ENCODE results near the gene PRPF8.
"Not testable (repeated sequence)": the region's sequence is repeated elsewhere in the genome, so short reads cannot be mapped to it uniquely, and the experiment has no call there.

PRPF8 gene

DNA sequence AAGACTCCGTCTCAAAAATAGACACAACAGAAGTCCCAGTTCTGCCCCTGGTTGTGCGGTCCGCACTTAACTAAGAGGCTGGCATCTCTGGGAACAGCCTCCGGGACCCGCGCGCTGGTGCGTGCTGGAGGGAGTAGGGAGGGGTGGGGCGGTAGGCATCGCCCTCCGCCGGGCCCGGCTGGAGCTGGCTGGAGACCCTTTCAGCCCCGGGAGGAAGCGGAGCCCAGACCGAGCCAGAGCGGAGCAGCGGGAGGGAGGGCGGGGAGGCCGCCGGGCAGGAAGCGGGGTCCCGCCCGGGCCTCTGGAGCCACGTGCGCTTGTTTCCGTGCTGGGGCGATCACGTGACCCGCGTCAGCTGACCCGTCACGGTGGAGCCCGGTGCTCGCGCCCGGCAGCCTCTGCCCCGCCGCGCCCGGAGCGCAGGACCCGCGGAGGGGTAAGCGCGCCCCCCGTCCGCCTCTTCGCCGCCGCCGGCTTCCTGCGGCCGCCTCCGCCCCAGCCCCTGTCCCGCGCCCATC lies 39.7 kb upstream of the PRPF8 start, which contains the start of gene WDR81:
WDR81 (plus strand) TSS at position 354 of the 518 bp plus-strand sequence. CDS start 256 bp downstream, outside the sequence.
- H3K4me3 ChIP-seq (ENCODE audit: low read depth, low read length), result peak within 1 kb of the TSS; percentile 88
- TF ChIP-seq, protein P1, sequence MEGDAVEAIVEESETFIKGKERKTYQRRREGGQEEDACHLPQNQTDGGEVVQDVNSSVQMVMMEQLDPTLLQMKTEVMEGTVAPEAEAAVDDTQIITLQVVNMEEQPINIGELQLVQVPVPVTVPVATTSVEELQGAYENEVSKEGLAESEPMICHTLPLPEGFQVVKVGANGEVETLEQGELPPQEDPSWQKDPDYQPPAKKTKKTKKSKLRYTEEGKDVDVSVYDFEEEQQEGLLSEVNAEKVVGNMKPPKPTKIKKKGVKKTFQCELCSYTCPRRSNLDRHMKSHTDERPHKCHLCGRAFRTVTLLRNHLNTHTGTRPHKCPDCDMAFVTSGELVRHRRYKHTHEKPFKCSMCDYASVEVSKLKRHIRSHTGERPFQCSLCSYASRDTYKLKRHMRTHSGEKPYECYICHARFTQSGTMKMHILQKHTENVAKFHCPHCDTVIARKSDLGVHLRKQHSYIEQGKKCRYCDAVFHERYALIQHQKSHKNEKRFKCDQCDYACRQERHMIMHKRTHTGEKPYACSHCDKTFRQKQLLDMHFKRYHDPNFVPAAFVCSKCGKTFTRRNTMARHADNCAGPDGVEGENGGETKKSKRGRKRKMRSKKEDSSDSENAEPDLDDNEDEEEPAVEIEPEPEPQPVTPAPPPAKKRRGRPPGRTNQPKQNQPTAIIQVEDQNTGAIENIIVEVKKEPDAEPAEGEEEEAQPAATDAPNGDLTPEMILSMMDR (IDR thresholded peaks at IDR 0.05; ENCODE audit: borderline replicate concordance, insufficient read depth, low read depth, low read length), result no peak

DNA sequence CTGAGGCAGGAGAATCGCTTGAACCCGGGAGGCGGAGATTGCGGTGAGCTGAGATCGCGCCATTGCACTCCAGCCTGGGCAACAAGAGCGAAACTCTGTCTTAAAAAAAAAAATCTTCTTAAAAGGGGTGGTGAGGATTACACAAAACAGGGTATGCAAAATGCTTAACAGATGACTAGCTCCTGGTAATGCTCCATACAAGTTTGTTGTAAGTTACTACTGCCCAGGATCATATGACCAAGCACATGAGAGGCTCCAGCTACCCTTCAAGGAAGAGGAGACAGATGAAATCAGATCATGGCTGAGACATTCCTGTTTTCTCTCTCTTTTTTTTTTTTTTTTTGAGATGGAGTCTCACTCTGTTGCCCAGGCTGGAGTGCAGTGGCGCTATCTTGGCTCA lies 37.4 kb upstream of the PRPF8 start:
- H3K4me3 ChIP-seq (ENCODE audit: low read depth, low read length), result not testable (repeated sequence)

DNA sequence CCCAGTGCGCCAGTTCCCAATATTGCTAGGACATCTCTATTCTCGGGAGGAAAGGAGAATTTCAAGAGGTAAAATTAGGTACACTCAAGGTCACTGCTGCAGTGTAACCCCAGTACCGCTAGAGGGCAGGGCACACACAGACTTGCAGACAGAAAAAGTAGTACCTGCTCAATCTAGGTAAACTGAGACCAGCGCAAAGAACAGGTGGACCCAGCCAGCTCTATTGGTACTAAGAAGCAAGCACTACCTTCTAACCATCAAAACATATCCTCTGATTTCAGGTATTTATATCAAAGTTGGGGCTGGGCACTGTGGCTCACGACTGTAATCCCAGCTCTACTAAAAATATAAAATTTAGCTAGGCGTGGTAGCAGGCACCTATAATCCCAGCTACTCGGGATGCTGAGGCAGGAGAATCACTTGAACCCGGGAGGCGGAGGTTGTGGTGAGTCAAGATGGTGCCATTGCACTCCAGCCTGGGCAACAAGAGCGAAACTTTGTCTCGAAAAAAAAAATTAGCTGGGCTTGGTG lies 36.3 kb upstream of the PRPF8 start:
- TF ChIP-seq, protein P1 (IDR thresholded peaks at IDR 0.05; ENCODE audit: borderline replicate concordance, insufficient read depth, low read depth, low read length), result peak; percentile 97
- no peak overlapping the region for H3K4me3 ChIP-seq (ENCODE audit: low read depth, low read length)

DNA sequence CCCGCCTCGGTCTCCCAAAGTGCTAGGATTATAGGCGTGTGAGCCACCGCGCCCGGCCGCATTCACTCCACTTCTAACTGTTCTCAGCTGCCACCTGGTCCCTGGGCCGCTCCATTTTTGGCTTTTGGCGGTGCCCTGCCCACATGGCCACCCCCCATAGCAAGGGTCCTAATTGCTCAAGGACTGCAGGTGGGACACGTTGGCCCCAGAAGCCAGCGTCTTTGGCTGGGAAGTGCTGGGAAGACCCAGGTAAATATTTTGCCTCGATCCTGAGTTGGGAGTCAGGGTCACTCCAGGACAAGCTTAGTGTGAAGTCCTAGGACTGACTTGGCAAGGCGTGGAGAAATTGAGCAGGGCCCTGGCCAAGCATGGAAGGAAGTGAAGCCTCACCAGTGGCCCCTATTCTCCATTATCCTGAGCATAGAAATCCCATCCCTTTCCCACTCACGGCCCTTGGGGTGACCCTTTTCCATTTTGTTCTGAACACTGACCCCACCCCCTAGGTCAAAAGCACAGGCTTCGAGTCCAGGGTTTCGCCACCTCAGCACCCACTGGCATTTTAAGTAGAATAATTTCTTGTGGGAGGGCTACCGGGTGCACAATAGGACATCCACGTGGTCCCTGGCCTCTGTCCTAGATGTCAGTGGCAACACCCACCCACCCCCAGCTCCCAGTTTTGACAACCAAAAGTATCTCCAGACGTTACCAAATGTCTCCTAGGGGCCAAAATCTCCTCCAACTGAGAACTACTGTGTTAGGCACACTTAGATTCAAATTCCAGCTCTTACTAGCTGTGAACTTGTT lies 33.9 kb upstream of the PRPF8 start:
- TF ChIP-seq, protein P1 (IDR thresholded peaks at IDR 0.05; ENCODE audit: borderline replicate concordance, insufficient read depth, low read depth, low read length), result no peak
- no peak overlapping the region for H3K4me3 ChIP-seq (ENCODE audit: low read depth, low read length)

DNA sequence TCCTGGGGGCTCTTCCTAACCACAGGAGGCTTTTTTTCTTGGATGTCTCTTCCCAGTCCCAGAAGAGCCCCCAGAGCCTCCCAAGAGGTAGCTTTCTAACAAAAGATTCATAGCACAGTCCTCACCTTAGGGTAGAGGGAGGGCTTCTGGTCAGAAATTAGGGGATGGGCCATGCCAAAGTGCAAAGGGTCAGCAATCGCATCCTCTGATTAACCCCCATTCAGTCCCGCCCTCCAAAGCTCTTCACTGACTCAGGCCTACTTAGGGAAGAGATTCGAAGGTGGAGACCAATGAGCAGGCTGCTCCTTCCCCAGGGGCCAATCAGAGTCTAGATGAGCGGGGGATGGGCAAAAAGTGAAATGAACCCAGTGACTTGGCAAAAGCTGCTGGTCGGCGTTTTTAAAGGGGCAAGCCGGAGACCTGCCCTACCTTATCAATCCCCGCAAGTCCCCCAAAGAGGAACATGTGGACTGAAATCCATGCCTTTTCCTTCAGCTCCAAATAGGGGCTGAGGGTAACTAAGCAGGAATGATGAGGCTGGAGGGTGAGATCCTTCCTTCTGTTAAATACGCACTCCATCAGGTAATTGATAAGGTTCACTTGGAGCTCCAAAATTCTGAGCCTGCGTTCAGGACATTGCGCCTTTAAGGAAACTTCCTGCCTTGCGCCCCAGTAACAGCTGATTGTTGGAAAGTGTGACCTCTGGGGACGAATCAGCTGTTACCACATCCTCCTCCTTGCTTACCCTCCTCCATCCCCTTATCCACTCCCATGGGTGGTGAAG lies 32.4 kb upstream of the PRPF8 start:
- TF ChIP-seq, protein P1 (IDR thresholded peaks at IDR 0.05; ENCODE audit: borderline replicate concordance, insufficient read depth, low read depth, low read length), result no peak
- peak overlapping the region; percentile 91 for H3K4me3 ChIP-seq (ENCODE audit: low read depth, low read length)

DNA sequence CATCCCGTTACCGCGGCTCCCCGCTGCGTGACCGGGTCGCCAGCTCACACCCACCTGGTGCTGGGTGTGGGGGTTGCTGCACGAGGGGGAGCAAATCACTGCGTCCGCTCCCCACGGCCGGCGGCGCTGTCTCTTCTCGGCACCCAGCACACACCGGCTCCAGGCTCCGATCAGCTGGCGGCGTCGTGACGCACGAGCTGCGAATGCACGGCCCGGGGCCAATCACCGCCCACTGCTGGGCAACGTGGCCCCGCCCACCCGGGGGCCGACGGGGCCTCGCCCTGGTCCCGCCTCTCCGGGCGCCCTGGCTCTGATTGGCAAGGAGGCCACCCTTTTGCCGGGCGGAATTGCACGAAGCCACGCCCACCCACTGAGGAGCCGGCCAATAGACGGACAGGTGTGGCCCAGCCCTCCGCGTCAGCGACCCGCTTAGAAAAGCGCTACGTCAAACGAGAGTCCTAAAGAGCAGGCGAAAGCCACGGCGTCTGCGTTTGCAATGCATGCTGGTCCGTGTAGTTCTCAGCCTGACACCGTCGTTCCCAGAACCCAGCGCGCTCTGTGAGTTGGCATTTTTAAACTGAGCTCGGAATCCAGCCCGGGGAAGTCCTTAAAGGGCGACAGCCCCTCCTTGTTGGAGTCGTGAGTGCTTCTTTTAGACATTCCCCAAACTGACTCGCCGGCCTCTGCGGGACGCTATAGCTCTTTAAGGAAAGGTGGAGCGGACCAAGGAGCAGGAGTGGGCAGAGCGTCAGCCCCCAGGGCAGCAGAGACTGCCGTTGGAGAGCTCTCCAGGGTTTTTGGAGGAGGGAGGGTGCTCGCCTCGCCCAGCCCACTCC lies 31.6 kb upstream of the PRPF8 start:
- H3K4me3 ChIP-seq (ENCODE audit: low read depth, low read length), result peak overlapping the region; percentile 91
- TF ChIP-seq, protein P1 (IDR thresholded peaks at IDR 0.05; ENCODE audit: borderline replicate concordance, insufficient read depth, low read depth, low read length), result no peak

DNA sequence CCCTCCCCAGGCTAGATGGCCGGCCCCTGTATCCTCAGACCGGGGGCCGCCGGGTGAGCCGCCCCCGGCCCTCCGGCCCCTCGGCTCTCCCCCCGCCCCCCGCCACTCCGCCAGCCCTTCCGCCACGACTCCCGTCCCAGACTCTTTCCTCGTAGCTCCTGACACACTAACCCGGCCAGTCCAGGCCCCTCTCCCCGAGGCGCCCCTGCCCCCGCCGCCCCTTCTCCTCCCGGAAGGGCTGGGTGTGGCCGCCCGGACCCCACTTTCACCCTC lies 31.1 kb upstream of the PRPF8 start:
- TF ChIP-seq, protein P1 (IDR thresholded peaks at IDR 0.05; ENCODE audit: borderline replicate concordance, insufficient read depth, low read depth, low read length), result no peak
- H3K4me3 ChIP-seq (ENCODE audit: low read depth, low read length), result peak overlapping the region; percentile 47
